GM21529 (cell line): ENCODE measurements around the gene COL18A1.

Experiments used
- ATAC-seq: cut with Tn5 transposase; IDR thresholded peaks from one replicate; pipeline ENCODE4 v1.9.1; 2021; ENCODE audit not compliant: unreplicated experiment

COL18A1 gene

DNA sequence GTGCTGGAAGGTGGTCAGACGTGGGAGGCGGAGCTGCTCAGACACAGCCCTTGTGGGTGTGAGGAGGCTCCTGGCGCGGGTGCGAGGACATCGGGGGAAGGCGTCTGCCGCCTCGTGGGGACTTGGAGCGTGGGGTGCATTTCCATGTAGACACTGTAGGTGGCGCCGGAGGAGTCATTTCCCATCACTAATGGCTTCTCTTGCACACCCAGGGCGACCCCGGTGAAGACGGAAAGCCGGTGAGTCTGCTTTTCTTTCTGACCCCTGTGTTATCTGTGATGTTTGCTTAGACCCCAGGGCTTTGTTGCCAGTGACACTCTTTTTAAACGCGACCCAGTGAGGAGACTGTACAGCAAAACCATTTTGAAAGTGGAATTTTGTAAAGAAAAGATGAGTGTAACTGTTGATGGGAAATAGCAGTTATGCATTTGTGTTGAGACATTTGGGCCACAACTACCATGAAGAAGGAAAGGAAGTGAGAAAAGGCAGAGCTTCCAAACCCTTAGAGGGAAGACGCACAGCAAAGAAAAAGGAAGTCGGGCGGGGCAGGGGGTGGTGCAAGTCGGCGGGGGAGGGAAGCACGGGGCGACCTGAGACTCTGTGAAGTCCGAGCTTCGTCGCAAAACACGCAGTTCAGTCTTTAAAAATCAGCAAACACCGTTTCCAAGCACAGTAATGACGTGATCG is 73.3 kb downstream of the COL18A1 start:
- no peak for ATAC-seq

DNA sequence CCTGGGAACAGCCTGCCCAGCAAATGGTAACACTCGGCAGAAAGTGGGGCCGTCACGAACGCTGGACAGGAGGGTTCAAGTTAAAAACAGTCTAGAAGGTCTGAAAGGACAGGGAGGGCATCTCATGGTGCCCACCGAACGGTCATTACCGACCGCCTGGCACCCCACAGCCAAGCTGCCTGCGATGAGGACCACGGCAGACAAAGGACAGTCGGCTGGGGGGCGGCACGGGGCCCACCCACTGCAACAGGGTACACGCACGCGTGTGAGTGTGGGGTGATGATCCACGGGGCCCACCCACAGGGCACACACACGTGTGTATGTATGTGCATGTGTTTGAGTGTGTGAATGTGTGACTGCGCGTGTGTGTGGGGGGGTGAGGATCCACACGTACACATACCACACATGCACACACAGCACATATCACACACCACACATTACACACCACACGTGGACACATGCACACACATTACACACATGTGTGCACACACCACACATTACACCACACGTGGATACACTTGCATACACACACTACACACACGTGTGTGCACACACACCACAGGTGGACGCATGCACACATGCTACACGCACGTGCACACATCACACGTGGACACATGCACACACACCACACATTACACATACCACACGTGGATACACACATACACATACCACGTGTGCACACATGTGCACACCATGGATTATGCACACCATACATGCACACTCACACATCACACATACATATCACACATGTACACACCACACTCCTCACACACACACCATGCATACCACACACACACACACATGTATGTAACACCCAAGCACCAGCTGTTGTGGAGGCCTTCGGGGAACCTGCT is 74.1 kb downstream of the COL18A1 start:
- ATAC-seq = no peak

DNA sequence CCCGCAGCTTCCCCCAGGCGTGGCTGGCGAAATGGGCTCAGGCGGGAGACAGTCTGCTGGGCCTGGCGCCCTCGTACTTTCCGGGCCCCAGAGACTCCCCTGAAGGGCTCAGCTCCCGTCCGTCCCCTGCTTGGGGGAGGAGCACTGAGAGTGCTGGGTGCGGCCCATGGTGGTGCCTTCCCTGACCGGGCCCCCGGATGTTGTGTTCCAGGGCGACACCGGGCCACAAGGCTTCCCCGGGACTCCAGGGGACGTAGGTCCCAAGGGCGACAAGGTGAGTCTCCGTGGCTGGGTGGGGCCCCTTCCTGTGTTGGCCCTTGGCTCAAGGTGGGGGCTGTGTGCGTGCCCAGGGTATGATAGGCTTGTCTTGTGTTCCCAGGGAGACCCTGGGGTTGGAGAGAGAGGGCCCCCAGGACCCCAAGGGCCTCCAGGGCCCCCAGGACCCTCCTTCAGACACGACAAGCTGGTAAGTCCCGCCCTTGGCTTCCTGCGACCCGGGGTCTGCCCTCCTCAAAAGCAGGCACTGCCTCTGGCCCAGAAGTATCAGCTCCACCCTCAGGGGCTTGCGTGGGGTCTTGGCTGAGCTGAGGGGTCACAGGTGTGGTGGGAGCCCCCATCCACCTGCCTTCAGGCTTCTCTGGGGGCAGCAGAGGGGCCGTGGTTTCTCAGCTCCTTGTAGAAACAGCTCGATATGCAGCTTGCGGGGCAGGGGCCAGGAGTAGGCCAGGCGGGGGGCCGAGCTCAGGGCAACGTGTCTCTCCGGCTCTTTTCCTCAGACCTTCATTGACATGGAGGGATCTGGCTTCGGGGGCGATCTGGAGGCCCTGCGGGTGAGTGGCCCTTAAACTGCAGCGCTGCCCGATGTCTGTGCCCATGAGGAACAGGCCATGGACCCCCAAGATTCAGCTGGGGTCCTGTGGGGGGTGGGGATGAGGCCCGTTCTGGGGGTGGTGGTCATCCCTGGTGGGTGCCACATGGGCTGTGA is 75.0 kb downstream of the COL18A1 start:
- no peak for ATAC-seq

- ATAC-seq = no peak
Observed at GRCh38 chr21:45480701-45481500, 75.9 kb downstream of the COL18A1 start.

GRCh38 chr21:45481566-45481965 is 76.6 kb downstream of the COL18A1 start:
- no peak for ATAC-seq

DNA sequence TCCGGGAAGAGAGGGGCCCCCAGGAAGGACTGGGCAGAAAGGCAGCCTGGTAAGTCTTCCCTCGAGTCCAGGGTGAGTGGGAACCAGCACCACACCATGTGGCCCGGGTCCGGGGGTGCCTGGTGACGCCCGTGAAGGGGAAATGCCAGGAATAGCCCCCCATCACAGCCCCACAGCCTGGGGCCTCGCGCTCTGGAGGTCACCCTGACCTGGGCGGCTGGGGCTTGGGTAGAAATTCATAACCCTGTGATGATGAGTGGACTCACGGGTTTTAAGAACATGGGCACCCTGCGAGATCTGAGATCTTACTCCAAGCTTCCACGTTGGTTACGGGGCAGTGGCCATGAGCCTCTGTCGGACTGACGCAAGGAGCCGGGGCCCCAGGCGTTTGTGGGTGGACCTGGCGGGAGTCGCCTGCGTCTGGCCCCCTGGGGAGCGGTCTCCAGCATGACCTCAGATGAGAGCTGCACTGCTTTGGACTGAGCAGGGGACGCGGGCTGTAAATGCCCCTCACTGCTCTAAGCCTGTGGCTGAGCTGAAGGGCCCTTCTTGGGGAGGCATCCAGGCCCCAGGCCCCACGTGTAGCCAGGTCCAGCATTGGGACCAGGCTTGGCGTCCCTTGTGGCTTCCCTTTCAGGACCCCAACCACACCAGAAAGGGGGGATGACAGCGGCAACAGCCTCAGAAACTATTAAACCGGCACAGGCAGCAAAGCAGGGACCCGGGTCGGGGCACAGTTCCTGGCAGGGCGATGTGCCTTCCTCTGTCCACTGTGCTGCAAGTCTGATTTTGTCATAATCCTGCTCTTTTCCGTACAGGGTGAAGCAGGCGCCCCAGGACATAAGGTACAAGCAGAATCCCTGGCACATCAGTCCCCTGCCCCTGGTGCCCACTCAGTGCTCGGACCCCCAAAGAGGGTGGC is 77.3 kb downstream of the COL18A1 start:
- ATAC-seq = no peak

GRCh38 chr21:45482899-45483821 is 78.2 kb downstream of the COL18A1 start:
- no peak for ATAC-seq

- no peak for ATAC-seq
Observed at GRCh38 chr21:45484318-45484717, 79.4 kb downstream of the COL18A1 start.

GRCh38 chr21:45485686-45486442 is 80.9 kb downstream of the COL18A1 start:
- no peak for ATAC-seq

GRCh38 chr21:45486443-45487160 is 81.6 kb downstream of the COL18A1 start:
- ATAC-seq = no peak

GRCh38 chr21:45487161-45487806 is 82.3 kb downstream of the COL18A1 start:
- no peak for ATAC-seq

GRCh38 chr21:45487891-45488600 is 83.1 kb downstream of the COL18A1 start:
- no peak for ATAC-seq

- no peak for ATAC-seq
Observed at GRCh38 chr21:45488931-45489721, 84.2 kb downstream of the COL18A1 start.

- ATAC-seq = no peak
Observed at GRCh38 chr21:45489722-45489982, 84.7 kb downstream of the COL18A1 start.

- no peak for ATAC-seq
Observed at GRCh38 chr21:45490049-45490731, 85.2 kb downstream of the COL18A1 start.
